Kidney capillary endothelial cell (primary cell): ENCODE results near the gene CAVIN3.
"Not testable (repeated sequence)": the region's sequence is repeated elsewhere in the genome, so short reads cannot be mapped to it uniquely, and the experiment has no call there.

ENCODE experiments used
- DNase-seq: peaks from one replicate; pipeline ENCODE4 v3.0.0-alpha.2; 2018; ENCODE audit warnings: low spot score

CAVIN3 gene

DNA sequence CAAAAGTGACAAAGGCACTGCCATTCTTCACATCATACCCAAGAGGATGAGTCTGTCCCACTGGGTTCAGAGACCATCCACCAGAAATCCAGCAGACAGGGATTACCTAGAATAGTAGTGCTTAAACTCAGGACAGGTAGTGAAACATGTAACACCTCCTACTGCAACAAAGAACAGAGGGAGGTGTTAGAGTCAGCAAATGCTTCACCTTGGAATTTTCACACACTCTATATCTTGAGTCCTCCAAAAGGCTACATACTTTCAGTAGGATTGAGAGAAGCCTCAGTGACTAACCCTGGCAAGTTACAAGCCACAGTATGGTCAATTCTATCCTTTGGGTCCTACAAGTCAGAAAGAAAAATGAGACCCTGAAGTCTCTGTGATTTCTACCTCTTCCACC lies 6.0 kb upstream of the CAVIN3 start:
- DNase-seq: no peak

DNA sequence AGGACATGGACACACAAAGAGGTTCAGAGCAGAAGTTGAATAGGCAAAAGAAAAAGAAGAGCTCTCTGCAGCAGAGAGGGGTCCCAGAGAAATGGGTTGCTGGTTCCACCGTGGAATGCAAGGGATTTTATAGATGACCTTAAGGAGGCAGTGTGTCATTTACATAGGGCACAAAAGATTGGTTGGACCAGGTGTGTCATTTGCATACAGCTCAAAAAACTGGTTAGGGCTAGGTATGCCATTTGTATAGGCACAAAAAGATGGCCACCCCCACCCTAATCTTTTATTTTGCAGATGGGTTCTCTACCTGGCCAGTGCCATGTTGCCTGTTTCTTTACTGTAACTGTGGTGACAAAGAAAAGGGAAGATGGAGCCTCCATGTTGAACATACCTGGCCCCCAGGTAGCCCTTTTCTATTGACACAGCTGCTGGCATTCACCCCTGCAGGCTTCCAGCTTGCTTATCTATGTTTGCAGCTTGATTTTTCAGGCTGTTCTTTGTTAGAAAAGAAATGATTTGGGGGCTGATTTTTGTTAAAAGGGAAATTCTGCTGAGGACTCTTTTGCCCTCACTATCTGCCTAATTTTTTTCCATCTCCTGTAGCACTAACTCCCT lies 3.1 kb upstream of the CAVIN3 start:
- no peak for DNase-seq

DNA sequence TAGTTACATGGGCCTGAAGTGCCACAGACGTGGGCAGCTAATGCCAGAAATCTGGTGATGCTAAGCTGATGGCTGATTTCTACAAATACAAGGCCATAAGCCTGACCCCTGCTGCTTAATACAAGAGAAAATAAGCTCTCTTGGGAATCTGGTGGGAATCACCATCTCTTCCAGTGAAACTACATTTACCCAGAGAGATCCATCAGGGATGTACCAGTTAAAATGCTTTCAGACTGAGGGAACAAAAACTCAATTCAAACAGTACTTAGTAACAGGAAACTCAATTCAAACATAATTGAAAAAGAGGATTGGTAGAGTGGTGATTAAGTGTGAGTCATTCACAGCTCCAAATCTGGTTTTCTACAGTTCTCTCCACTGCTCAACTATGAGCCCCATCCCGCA lies 1.7 kb upstream of the CAVIN3 start:
- DNase-seq: peak; percentile 92

DNA sequence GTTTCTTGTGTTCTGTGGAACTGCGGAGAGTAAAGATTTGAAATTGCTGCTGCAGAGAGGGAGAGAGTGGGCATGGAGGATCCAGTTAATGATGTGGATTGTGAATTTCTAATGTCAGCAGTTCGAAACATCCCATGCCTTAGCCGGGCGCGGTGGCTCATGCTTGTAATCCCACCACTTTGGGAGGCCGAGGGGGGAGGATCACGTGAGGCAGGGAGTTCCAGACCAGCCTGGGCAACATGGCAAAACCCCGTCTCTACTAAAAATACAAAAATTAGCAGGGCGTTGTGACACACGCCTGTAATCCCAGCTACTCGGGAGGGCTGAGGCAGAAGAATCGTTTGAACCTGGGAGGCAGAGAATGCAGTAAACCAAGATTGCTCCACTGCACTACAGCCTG lies 1.1 kb upstream of the CAVIN3 start:
- no peak for DNase-seq

DNA sequence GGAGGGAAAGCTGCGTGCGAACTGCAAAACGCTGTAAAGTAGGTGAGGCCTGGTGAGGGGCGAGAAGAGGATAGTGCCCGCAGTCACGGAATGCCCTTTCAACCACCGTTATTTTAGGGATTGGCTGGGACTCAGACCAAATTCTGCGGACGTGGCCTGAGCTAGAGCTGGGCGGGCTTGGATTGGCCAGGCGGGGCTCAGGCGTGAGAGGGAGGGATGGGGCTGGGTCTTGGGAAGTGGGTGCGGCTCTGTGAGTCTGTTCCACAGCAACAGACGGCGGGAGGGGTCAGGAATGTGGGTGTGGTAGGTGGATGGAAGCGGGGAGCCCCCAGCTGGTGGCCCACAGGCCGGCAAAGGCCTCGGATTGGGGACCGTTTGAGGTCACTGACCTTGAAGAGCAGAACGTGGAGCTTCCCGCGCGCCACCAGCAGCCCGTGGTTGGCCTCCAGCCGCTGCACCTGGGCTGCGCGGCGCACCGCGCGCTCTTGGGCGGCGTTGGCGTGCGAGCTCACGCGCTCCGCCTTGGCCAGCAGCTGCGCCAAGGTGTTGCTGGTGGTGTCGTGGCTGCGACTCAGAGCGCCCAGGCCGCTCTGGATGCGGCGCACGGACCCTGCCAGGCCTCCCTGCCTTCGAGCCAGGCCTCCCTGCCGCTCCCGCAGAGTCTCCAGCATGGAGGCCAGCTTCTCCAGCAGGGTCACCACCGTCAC lies 444 bp downstream of the CAVIN3 start:
- DNase-seq: peak; percentile 82

DNA sequence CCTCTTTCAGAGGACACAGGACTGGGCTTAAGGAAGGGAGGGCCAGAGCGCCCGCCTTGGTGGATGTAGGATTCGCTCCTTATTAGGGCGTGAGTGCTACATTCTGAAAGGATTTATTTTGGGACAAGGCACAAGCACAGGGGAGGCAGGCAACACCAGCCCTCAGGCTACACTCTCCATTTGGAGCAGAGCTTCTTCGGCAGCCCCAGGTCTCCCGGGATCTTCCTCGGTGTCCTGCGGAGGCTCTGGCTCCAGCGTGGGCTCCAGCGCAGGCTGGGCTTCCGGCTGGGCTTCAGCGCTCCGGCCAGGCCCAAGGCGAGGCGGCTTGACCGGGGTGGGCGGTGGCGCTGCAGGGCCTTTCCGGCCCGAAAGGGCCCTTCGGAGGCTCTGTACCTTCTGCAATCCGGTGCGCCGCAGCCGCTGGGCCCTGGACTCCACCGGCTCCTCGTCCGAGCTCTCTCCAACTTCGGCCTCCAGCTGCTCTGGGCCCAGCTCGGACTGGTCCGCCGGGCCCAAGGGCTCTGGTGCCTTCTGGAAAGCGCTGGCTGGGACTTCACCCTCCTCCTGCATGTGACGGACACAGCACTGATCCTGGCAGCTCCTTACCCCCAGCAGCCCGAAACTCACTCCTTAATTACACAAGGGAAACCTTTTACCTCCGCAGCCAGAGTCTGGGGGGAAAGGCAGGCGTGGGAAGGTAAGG lies 1.1 kb downstream of the CAVIN3 start:
- peak; percentile 27 for DNase-seq

DNA sequence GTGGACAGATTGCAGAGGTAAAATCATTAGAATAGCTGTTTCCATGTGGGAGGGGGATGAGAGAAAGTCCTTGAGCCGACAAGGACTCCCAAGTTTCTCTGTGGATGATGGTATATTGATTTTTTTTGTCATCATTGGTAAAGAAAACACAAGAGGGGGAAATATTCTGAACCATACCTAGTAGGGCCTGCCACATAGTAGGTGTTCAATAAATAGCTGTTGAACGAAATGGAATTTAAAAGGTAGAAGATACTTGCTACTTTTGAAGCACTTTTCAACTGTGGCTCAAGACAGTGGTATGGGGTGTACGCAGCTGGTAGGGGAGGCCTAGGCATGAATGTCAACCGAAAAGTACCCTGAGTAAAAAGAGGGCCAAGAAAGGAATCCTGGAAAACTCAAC lies 2.1 kb downstream of the CAVIN3 start:
- no peak for DNase-seq

DNA sequence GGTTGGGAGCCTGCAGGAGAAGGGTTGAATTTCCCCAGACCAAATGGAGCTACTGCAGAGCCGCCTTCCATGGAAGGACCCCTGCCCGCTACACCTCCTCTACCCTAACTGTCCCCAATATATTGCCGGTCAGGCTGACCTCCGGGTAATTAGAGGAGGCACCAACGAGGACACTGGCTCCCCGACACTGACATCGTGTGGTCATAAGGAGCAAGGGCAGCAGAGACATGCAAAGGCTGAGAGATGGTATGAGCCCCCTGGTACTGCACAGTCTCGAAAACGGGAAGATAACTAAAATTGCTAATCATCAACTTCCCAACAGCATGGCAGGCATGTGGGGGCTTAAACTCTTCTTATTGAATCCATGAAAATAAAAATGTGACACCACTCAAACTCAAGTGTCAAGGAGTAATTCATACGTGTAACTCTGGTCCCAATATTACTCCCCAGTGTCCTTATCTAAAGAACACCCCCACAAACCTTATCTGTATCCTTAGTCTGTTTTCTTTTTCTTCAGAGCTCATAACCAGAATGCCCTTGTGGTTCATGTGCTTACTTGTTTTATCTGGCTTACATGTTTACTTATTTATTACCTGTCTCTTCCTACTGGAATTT lies 4.4 kb downstream of the CAVIN3 start:
- peak; percentile 67 for DNase-seq

DNA sequence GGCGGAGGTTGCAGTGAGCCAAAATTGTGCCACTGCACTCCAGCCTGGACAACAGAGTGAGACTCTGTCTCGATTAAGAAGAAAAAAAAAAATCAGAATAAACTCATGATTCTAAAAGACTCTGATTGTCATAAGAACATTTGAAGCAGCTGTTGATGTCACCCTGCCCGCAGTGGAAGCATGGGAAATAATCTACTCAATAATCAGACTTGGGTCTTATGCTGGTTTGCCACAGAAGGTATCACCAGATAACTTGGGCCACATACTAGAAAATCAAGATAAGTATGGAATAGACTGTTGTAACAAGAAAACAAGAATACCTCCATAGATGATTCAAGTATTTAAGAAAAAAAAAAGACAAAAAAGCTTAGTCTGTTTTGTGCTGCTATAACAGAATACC lies 8.2 kb downstream of the CAVIN3 start:
- no peak for DNase-seq

DNA sequence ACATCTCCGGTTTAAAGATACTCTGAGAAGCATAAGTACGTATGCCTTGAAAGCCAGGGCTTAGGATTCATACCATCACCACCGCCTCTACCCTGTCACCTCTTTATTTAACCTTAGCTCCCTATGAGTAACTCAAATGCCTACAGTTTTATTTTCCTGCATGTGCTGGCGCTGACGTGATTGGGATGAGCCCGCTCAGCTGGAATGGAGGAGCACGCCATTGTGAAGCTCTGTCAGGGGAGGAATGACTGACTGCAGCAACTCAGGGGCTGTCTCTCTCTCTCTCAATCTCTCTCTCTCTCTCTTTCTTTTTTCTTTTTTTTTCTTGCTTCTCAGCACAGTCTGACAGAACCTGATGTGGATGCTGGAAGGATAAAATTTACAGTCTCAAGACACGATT lies 12.4 kb downstream of the CAVIN3 start:
- no peak for DNase-seq

DNA sequence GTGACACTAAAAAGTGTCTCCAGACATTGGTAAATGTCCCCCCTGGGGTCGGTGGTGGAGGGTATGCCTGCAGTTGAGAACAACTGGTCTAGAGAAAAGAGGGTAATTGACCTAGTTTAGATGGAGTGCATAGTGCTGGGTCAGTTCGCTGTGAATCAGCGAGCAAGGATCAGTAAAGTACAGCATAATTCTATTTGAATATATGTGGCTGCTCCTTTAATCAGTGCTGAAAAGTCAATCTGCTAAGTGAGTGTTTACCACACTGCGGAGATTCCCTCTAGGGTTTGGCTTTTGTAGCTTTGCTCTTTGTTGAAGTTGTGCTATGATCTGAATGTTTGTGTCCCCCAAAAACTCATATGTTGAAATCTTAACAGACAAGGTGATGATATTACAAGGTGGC lies 15.0 kb downstream of the CAVIN3 start:
- DNase-seq: no peak

DNA sequence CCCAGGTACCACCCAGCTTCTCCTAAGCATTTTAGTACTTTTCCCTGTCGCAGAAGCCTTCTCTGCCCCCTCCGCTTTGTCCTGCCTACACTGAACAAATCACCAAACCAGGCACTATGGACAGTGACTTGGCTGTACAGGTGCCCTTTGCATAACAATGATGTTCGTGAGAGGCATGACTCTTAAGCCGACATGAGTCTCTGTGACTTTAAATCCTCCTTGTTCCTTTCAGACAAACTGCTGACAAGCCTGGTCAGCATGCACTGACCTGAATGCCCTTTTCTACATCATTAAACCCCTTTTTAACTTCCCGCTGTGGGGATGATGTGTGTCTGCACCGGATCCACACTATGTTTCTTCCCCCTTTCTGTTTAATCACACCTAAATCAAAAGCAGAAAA lies 16.6 kb downstream of the CAVIN3 start:
- no peak for DNase-seq

DNA sequence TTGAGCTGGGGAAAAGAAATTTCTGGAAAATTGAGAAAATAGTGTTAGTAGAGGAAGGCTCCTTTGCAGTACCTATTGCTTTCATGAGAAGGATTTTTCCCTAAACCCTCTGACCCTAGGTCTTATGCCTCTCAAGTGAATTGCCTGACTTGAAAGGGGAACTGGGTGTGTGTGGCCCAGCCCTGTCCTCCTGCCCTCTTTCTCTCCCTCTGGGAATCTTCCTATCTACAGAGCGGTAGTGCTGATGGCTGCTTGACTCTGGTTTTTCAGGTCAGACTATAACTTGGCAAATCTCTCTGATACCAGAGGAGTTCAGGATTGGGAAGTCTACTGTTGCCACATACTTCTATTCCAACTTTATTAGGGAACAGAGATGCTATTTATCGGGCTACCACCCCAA lies 19.2 kb downstream of the CAVIN3 start:
- DNase-seq: no peak

DNA sequence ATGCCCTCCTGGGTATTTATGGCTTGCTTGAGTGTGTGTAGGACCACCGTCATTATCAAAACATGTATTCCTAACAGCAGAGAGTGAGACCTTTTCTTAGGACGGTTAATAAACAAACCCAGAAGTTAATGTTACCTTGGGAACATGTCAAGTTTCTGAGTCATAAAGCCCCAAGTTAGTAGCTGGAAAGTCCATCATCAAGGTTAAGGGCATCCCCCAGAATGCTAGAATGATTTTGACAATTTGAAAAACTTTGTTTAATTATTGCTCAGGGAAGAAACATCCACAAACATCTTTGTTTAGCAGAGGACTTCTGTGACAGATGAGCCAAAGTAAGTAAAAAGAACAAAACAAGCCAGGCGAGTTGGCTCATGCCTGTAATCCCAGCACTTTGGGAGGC lies 20.0 kb downstream of the CAVIN3 start:
- no peak for DNase-seq

DNA sequence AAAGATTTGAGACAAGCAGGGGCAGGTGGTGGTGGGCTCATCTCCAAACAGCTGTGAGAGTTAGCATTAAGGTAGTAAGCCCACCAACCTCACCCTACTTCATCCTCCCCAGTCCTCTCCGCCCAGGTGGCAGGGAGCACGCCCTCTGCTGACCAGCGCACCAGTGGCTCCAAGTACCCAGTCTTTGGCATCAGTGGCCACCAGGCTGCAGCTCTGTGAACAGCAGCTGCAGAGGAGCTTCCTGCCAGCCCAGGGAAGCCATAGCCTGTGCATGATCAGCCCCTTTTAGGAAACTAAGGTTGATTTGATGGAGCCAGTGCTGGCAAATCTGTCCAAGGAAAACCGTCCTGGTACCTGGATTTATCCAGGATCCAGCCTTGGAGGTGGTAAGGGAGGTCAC lies 21.7 kb downstream of the CAVIN3 start:
- DNase-seq: peak; percentile 40

DNA sequence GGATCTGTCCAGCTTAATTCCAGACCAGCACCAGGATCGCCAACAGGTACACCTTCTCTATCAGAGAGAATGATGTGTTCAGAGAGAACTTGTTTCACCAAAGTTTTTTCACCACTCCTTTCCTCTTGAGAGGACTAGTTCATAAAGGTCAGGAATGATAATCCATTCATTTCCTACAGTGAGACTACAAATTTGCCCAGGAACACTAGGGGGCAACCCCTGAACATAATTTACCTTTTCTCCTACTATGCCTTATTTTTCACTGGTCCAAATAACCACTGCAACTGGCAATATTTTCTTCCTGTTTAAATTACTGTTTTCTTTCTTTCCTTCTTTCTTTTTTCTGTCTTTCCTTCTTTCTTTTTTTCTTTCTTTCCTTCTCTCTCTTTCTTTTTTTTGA lies 22.5 kb downstream of the CAVIN3 start:
- DNase-seq: no peak

DNA sequence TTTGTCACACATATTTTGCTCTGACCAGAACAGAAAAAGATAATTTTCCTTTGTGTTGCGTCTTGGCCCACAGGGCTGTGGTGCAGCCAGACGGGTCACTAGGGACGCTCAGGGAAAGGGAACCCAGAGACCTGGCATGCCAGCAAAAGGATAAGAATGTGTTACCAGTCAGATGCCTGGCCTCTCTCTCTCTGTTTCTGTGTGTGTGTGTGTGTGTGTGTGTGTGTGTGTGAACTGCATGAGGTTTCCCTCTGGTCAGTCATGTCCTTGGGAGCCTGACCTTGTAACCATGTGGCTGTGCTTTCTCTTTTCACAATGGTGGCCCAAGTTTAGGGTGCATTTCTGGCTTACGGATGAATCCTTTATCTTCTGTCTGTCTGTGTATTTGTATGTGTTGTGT lies 35.3 kb downstream of the CAVIN3 start:
- DNase-seq: no peak

DNA sequence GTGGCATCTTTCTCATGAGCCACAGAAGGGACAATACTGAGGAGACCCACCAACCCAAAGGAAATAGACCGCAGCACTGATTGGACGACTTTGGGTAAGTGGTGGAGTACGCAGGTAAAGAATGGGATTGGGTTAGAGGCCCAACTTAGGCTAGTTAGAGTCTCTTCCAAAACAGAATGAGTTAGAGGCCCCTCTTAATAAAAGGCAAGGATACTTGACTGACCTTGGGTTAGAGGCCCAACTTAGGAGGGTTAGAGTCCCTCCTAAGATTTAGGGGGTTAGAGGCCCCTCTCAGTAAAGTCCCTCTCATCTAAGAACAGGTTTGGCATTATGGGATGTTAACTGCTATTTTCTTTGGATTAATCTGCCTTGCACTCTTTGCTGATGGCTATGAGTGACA lies 36.1 kb downstream of the CAVIN3 start:
- DNase-seq: no peak

DNA sequence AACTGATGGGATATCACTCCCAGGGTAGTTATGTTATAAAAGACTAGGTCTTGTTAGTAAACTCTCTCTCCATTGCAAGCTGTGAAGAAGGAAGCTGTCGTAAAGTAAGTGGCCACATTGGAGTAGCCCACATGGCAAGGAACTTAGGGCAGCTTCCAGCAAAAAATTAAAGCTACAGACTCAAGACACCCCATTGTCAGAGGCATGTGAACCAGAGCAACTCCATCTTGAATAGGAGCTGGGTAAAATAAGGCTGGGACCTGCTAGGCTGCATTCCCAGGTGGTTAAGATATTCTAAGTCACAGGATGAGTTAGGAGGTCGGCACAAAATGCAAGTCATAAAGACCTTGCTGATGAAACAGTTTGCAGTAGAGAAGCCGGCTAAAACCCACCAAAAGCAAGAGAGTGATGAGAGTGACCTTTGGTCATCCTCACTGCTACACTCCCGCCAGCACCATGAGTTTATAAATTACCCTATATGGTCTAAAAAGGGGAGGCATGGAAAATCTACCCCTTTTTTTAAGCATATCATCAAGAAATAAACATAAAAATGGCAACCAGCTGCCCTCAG lies 36.8 kb downstream of the CAVIN3 start:
- no peak for DNase-seq

DNA sequence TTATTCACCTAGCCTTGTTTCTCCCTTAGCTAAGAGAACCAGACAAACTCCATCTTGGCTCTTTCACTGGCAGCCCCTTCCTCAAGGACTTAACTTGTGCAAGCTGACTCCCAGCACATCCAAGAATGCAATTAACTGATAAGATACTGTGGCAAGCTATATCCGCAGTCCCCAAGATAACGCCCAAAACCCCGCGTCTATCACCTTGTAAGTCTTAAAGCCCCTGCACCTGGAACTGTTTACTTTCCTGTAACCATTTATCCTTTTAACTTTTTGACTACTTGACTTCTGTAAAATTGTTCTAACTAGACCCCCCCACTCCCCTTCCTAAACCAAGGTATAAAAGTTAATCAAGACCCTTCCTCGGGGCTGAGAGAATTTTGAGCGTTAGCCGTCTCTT lies 39.5 kb downstream of the CAVIN3 start:
- DNase-seq: not testable (repeated sequence)

DNA sequence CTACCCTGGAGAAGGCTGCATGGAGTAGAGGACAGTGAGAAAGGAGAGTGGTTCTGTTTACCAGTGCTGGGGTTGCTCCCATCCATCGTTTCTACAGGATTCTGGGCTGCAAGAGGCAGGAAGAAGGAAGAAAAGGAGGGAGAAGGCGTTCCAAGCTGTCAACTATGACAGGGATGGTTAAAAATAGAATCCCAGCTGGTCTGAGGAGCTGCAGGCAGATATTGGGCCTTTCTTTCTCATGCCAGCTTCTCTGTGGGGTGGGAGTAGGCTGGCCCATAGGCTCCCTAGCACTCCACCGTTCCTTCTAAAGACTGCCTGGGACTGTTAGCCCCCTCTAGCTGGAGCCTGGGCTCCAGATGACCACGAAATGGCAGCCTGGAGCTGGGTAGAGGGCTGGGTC lies 47.1 kb downstream of the CAVIN3 start:
- DNase-seq: no peak

DNA sequence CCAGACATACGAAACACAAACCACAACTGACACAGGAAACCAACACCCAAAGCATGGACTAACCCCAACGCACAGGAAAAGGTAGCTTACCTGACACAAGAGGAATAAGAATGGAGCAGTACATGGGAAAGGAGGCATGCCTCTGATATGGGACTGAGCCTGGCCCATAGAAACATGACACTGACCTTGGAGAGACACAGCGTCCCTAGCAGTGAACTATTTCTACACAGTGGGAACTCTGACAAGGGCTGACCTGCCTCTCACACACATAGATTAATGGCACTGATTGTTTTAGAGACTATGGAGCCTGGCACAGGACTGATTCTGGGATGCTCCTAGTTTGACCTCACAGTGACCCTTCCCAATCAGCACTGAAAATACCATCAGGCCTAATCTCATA lies 48.7 kb downstream of the CAVIN3 start:
- DNase-seq: no peak
